HepG2 (cell line): Measurements from ENCODE around the gene EFNA3. TPM values are rescaled to one million over a fixed set of nuclear protein-coding genes. Genes with fewer than 3 reads are reported as not detected.

Source experiments
- CBX1 ChIP-seq: IDR thresholded peaks from one replicate; pipeline ENCODE4 v1.6.1; 2016; ENCODE audit warnings: antibody characterized with exemption, low read depth
- FIP1L1 ChIP-seq: fragments of 200-400 bp; formaldehyde crosslinking; IDR thresholded peaks from 2 replicates; pipeline ENCODE4 v1.6.1; 2018; ENCODE audit warnings: low read depth, mild to moderate bottlenecking, low read length, moderate library complexity, borderline replicate concordance; ENCODE audit not compliant: insufficient read depth
- HNF4A ChIP-seq: sonication (generic); formaldehyde crosslinking; IDR thresholded peaks from 2 replicates; pipeline ENCODE4 v1.4.0; 2020; ENCODE audit warnings: missing genetic modification reagents
- HOXA7 ChIP-seq: sonication (generic); formaldehyde crosslinking; IDR thresholded peaks from 2 replicates; pipeline ENCODE4 v1.8.1; 2022; ENCODE audit warnings: mild to moderate bottlenecking, missing genetic modification reagents, moderate library complexity
- PAX8 ChIP-seq: sonication (generic); formaldehyde crosslinking; IDR thresholded peaks from 2 replicates; pipeline ENCODE4 v1.8.0; 2022; ENCODE audit warnings: mild to moderate bottlenecking, missing genetic modification reagents, borderline replicate concordance
- PTBP1 ChIP-seq: fragments of 200-400 bp; formaldehyde crosslinking; IDR thresholded peaks from 2 replicates; pipeline ENCODE4 v1.6.1; 2018; ENCODE audit warnings: low read length, low read depth; ENCODE audit not compliant: poor library complexity, severe bottlenecking
- XBP1 ChIP-seq: sonication (generic); formaldehyde crosslinking; IDR thresholded peaks from 2 replicates; pipeline ENCODE4 v1.5.0; 2020; ENCODE audit warnings: missing genetic modification reagents
- ZFP90 ChIP-seq: sonication (generic); formaldehyde crosslinking; IDR thresholded peaks from 2 replicates; pipeline ENCODE4 v1.8.0; 2022; ENCODE audit warnings: missing genetic modification reagents, mild to moderate bottlenecking, inconsistent platforms, borderline replicate concordance
- ZNF878 ChIP-seq: sonication (generic); formaldehyde crosslinking; IDR thresholded peaks from 2 replicates; pipeline ENCODE4 v1.8.1; 2023; ENCODE audit warnings: mild to moderate bottlenecking, missing genetic modification reagents, moderate library complexity
- polyA plus RNA-seq, 8 experiments: library from polyadenylated mRNA; depleted of rRNA in 3 of 8; stranded (reverse) in 7 of 8; unstranded in 1 of 8; fragments of >200 nt; fragmentation: Illumina TruSeq in 4 of 8; extraction: Trizol in 4 of 8; gene quantifications; 2 replicates each; pipeline versions ENCODE4 v1.2.1 to v1.2.3, GENCODE V29; 2011 to 2016; ENCODE audit warnings: low read depth in 4 of 8, missing spikeins in 1 of 8, mixed read lengths in 1 of 8; ENCODE audit not compliant: insufficient read depth in 1 of 8
- total RNA-seq, 5 experiments: library from RNA; depleted of rRNA; stranded (reverse); fragments of >200 nt; fragmentation: Illumina TruSeq; extraction: Trizol; gene quantifications; 2 replicates each; pipeline ENCODE4 v1.2.3, GENCODE V29; 2016; ENCODE audit warnings: low read depth in 1 of 5
- TF ChIP-seq, protein P1 (sequence below): sonication (generic); formaldehyde crosslinking; IDR thresholded peaks from 2 replicates; pipeline ENCODE4 v1.5.0; 2020; ENCODE audit warnings: mild to moderate bottlenecking, missing genetic modification reagents
- TF ChIP-seq, protein P2 (sequence below): sonication (generic); formaldehyde crosslinking; IDR thresholded peaks from 2 replicates; pipeline ENCODE4 v1.8.1; 2023; ENCODE audit warnings: missing genetic modification reagents, mild to moderate bottlenecking, borderline replicate concordance
- TF ChIP-seq, protein P3 (sequence below), 2 experiments: sonication (generic) in 1 of 2; formaldehyde crosslinking in 1 of 2; IDR thresholded peaks; 2 replicates each; pipeline versions ENCODE4 v1.4.0 to v1.6.1; 2016 to 2020; ENCODE audit warnings: borderline replicate concordance in 1 of 2, low read depth in 1 of 2, mild to moderate bottlenecking in 1 of 2, missing genetic modification reagents in 1 of 2
- TF ChIP-seq, protein P4 (sequence below): IDR thresholded peaks from 2 replicates; pipeline ENCODE4 v1.6.1; 2016; ENCODE audit warnings: missing compliant biosample characterization, missing genetic modification reagents, borderline replicate concordance
- TF ChIP-seq, protein P5 (sequence below): sonication (generic); formaldehyde crosslinking; IDR thresholded peaks from 2 replicates; pipeline ENCODE4 v1.4.0; 2020; ENCODE audit warnings: missing genetic modification reagents, borderline replicate concordance
- TF ChIP-seq, protein P6 (sequence below): IDR thresholded peaks from 2 replicates; pipeline ENCODE4 v1.6.1; 2012; ENCODE audit warnings: inconsistent platforms

The EFNA3 gene
- total and polyA plus RNA-seq, 2 of the 13 experiments (the other 11 are each of a cell fraction or from before 2014, with no cell fraction given), result 1.0 to 5.7 TPM

DNA sequence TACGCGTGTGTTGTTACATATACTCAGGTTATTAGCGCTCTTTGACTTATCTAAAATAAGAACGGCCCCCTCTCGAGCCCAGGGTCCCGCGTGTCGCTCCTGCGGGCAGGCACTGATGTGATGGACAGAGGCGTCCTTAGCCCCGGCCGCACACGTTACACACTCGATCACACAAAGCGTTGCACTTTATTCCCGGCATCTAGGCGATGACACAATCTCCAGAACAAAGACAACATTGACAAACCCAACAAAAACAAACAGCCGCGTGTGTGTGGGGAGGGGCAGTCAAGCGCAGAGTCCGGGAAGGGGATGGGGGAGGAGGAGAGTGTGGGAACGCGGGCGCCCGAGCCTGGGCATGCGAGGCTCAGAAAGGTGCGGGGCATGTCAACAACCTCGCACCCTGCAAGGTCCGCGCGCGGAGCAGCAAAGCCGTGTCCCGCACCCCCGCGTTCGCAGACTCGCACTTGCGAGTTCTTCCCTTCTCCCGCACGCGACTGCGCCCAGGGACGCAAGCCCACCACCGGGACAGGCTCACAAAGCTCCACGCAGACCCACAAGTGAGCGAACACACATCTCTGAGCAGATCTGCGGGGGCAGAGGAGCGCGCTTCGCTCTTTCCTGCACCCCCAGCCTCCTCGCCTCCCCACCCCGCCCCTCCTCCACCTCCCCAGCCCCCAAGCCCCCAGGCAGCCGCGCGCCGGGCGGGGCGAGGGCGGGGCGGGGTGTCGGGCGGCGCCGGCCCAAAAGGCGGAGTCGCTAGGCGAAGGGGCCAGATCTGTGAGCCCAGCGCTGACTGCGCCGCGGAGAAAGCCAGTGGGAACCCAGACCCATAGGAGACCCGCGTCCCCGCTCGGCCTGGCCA, 48.7 kb downstream of the EFNA3 start, which contains the start of gene EFNA1 (continued):
- TF ChIP-seq, protein P1, sequence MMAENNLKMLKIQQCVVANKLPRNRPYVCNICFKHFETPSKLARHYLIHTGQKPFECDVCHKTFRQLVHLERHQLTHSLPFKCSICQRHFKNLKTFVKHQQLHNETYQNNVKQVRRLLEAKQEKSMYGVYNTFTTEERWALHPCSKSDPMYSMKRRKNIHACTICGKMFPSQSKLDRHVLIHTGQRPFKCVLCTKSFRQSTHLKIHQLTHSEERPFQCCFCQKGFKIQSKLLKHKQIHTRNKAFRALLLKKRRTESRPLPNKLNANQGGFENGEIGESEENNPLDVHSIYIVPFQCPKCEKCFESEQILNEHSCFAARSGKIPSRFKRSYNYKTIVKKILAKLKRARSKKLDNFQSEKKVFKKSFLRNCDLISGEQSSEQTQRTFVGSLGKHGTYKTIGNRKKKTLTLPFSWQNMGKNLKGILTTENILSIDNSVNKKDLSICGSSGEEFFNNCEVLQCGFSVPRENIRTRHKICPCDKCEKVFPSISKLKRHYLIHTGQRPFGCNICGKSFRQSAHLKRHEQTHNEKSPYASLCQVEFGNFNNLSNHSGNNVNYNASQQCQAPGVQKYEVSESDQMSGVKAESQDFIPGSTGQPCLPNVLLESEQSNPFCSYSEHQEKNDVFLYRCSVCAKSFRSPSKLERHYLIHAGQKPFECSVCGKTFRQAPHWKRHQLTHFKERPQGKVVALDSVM (CRISPR knock-in tag), result peak; percentile 40
- TF ChIP-seq XBP1 (CRISPR knock-in tag) (no peak), ZNF878 (CRISPR knock-in tag) (no peak), FIP1L1 (no peak), CBX1 (no peak), HNF4A (CRISPR knock-in tag) (peak; percentile 98), PAX8 (CRISPR knock-in tag) (no peak), ZFP90 (CRISPR knock-in tag) (no peak), HOXA7 (CRISPR knock-in tag) (peak; percentile 81), PTBP1 (peak; percentile 72)
- TF ChIP-seq, protein P2, sequence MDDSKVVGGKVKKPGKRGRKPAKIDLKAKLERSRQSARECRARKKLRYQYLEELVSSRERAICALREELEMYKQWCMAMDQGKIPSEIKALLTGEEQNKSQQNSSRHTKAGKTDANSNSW (CRISPR knock-in tag), result peak; percentile 90; the same call in 1 of the 2 replicates
- TF ChIP-seq, protein P3, sequence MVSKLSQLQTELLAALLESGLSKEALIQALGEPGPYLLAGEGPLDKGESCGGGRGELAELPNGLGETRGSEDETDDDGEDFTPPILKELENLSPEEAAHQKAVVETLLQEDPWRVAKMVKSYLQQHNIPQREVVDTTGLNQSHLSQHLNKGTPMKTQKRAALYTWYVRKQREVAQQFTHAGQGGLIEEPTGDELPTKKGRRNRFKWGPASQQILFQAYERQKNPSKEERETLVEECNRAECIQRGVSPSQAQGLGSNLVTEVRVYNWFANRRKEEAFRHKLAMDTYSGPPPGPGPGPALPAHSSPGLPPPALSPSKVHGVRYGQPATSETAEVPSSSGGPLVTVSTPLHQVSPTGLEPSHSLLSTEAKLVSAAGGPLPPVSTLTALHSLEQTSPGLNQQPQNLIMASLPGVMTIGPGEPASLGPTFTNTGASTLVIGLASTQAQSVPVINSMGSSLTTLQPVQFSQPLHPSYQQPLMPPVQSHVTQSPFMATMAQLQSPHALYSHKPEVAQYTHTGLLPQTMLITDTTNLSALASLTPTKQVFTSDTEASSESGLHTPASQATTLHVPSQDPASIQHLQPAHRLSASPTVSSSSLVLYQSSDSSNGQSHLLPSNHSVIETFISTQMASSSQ (IDR thresholded peaks at IDR 0.05; ENCODE audit: low read depth), result peak; percentile 79
- TF ChIP-seq, protein P3 (CRISPR knock-in tag; IDR thresholded peaks at IDR 0.05; ENCODE audit: borderline replicate concordance), result peak; percentile 64
- TF ChIP-seq, protein P4, sequence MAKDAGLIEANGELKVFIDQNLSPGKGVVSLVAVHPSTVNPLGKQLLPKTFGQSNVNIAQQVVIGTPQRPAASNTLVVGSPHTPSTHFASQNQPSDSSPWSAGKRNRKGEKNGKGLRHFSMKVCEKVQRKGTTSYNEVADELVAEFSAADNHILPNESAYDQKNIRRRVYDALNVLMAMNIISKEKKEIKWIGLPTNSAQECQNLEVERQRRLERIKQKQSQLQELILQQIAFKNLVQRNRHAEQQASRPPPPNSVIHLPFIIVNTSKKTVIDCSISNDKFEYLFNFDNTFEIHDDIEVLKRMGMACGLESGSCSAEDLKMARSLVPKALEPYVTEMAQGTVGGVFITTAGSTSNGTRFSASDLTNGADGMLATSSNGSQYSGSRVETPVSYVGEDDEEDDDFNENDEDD, result peak; percentile 73; the same call in 1 of the 2 replicates
- TF ChIP-seq, protein P5, sequence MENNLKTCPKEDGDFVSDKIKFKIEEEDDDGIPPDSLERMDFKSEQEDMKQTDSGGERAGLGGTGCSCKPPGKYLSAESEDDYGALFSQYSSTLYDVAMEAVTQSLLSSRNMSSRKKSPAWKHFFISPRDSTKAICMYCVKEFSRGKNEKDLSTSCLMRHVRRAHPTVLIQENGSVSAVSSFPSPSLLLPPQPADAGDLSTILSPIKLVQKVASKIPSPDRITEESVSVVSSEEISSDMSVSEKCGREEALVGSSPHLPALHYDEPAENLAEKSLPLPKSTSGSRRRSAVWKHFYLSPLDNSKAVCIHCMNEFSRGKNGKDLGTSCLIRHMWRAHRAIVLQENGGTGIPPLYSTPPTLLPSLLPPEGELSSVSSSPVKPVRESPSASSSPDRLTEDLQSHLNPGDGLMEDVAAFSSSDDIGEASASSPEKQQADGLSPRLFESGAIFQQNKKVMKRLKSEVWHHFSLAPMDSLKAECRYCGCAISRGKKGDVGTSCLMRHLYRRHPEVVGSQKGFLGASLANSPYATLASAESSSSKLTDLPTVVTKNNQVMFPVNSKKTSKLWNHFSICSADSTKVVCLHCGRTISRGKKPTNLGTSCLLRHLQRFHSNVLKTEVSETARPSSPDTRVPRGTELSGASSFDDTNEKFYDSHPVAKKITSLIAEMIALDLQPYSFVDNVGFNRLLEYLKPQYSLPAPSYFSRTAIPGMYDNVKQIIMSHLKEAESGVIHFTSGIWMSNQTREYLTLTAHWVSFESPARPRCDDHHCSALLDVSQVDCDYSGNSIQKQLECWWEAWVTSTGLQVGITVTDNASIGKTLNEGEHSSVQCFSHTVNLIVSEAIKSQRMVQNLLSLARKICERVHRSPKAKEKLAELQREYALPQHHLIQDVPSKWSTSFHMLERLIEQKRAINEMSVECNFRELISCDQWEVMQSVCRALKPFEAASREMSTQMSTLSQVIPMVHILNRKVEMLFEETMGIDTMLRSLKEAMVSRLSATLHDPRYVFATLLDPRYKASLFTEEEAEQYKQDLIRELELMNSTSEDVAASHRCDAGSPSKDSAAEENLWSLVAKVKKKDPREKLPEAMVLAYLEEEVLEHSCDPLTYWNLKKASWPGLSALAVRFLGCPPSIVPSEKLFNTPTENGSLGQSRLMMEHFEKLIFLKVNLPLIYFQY, result peak; percentile 59; the same call in 1 of the 2 replicates
- TF ChIP-seq, protein P6, sequence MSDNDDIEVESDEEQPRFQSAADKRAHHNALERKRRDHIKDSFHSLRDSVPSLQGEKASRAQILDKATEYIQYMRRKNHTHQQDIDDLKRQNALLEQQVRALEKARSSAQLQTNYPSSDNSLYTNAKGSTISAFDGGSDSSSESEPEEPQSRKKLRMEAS, result no peak
